SK-N-SH (cell line): ENCODE results near the gene EGFL8. TPM values are rescaled to one million over a fixed set of nuclear protein-coding genes. Genes with fewer than 3 reads are reported as not detected.

Experiments
- CTCF ChIA-PET: fragments of 300-600, 350-600 bp; formaldehyde crosslinking; extraction: SDS; loops from one replicate; lab custom pipeline; 2021; lab: Yijun Ruan, JAX
- POLR2A ChIA-PET: fragments of 350-600 bp; sonication (Branson Sonifier 250); formaldehyde crosslinking; extraction: SDS; loops from one replicate; lab custom pipeline; 2020; ENCODE audit warnings: antibody characterized with exemption, inconsistent platforms; lab: Yijun Ruan, JAX
- DNase-seq: peaks from one replicate; pipeline ENCODE4 v3.0.0; 2012
- H2AFZ ChIP-seq: fragments of 200-600 bp; sonication (generic); 2 replicates; pipeline ENCODE4 v1.8.1; 2016; ENCODE audit warnings: antibody characterized with exemption, mild to moderate bottlenecking, low read depth
- H3F3A ChIP-seq: fragments of 200-600 bp; sonication (generic); replicated peaks from 2 replicates; pipeline ENCODE3; 2016; ENCODE audit warnings: antibody characterized with exemption, mild to moderate bottlenecking; ENCODE audit not compliant: insufficient read depth
- H3K27ac ChIP-seq, 2 experiments: fragments of 200-500 bp in 1 of 2; fragments of 200-600 bp in 1 of 2; sonication (Bioruptor generic) in 1 of 2; sonication (generic), shearing (Covaris generic) in 1 of 2; 2 replicates each; pipeline versions ENCODE4 v1.5.1 to v1.6.1; 2014 to 2016; ENCODE audit warnings: low read depth in 2 of 2, inconsistent platforms in 1 of 2, low read length in 1 of 2, mild to moderate bottlenecking in 1 of 2, mixed read lengths in 1 of 2
- H3K27me3 ChIP-seq: fragments of 200-600 bp; sonication (generic), shearing (Covaris generic); 2 replicates; pipeline ENCODE4 v1.6.1; 2016; ENCODE audit warnings: mixed run types; ENCODE audit not compliant: insufficient read depth
- H3K36me3 ChIP-seq, 2 experiments: fragments of 200-500 bp in 1 of 2; fragments of 200-600 bp in 1 of 2; sonication (Bioruptor generic) in 1 of 2; sonication (generic) in 1 of 2; replicated peaks in 1 of 2; 2 replicates each; pipeline versions ENCODE3 to v1.5.1; 2014 to 2016; ENCODE audit warnings: low read length in 1 of 2, mild to moderate bottlenecking in 1 of 2; ENCODE audit not compliant: insufficient read depth in 2 of 2, control insufficient read depth in 1 of 2
- H3K4me1 ChIP-seq, 2 experiments: fragments of 200-500 bp in 1 of 2; fragments of 200-600 bp in 1 of 2; sonication (Bioruptor generic) in 1 of 2; sonication (generic), shearing (Covaris generic) in 1 of 2; 2 replicates each; pipeline versions ENCODE4 v1.5.1 to v1.6.1; 2014 to 2016; ENCODE audit warnings: low read depth in 1 of 2, low read length in 1 of 2, mixed run types in 1 of 2; ENCODE audit not compliant: insufficient read depth in 2 of 2, control insufficient read depth in 1 of 2
- H3K4me2 ChIP-seq: fragments of 200-600 bp; sonication (generic), shearing (Covaris generic); 2 replicates; pipeline ENCODE4 v1.6.1; 2017; ENCODE audit warnings: mixed run types
- H3K4me3 ChIP-seq, 2 experiments: fragments of 200-500 bp in 1 of 2; fragments of 200-600 bp in 1 of 2; sonication (Bioruptor generic) in 1 of 2; sonication (generic), shearing (Covaris generic) in 1 of 2; 2 replicates each; pipeline versions ENCODE4 v1.5.1 to v1.8.1; 2014 to 2016; ENCODE audit warnings: low read depth in 2 of 2, inconsistent platforms in 1 of 2, low read length in 1 of 2, mild to moderate bottlenecking in 1 of 2, mixed read lengths in 1 of 2, moderate library complexity in 1 of 2
- H3K79me2 ChIP-seq: fragments of 200-600 bp; sonication (generic); 2 replicates; pipeline ENCODE4 v1.8.1; 2017; ENCODE audit warnings: mild to moderate bottlenecking; ENCODE audit not compliant: insufficient read depth
- H3K9ac ChIP-seq: fragments of 200-600 bp; sonication (generic); 2 replicates; pipeline ENCODE4 v1.6.1; 2017; ENCODE audit warnings: mixed run types
- H3K9me2 ChIP-seq: fragments of 200-600 bp; sonication (generic); 2 replicates; pipeline ENCODE4 v1.6.1; 2017; ENCODE audit warnings: mixed run types
- H3K9me3 ChIP-seq: fragments of 200-600 bp; sonication (generic); 2 replicates; pipeline ENCODE4 v1.6.1; 2017; ENCODE audit warnings: mixed run types, mild to moderate bottlenecking, moderate library complexity
- H4K20me1 ChIP-seq: fragments of 200-600 bp; sonication (generic); 2 replicates; pipeline ENCODE4 v1.6.1; 2017; ENCODE audit warnings: mild to moderate bottlenecking, mixed run types; ENCODE audit not compliant: insufficient read depth
- GATA2 ChIP-seq: sonication (generic); formaldehyde crosslinking; IDR thresholded peaks from 2 replicates; pipeline ENCODE4 v1.5.0; 2020; ENCODE audit warnings: mild to moderate bottlenecking, missing genetic modification reagents
- MEF2A ChIP-seq: IDR thresholded peaks from 2 replicates; pipeline ENCODE4 v1.4.0; 2012; ENCODE audit warnings: low read depth, borderline replicate concordance
- REST ChIP-seq: IDR thresholded peaks from 2 replicates; pipeline ENCODE4 v1.6.1; 2012; ENCODE audit warnings: mild to moderate bottlenecking, low read depth, low read length, moderate library complexity
- YY1 ChIP-seq: IDR thresholded peaks from 2 replicates; pipeline ENCODE4 v1.4.0; 2012; ENCODE audit warnings: low read depth, mild to moderate bottlenecking
- ZBTB33 ChIP-seq: IDR thresholded peaks from 2 replicates; pipeline ENCODE4 v1.4.0; 2012; ENCODE audit warnings: low read depth, borderline replicate concordance
- WGBS: methylation state at CpG from one replicate; pipeline ENCODE4 v1.1.6; 2017; ENCODE audit warnings: low lambda C conversion rate; 5-methylcytosine and 5-hydroxymethylcytosine counted together
- polyA plus RNA-seq, 3 experiments: library from polyadenylated mRNA; depleted of rRNA; stranded (reverse); fragments of >200 nt; gene quantifications; 2 replicates each; pipeline ENCODE4 v1.2.3, GENCODE V29; 2012
- TF ChIP-seq, protein P1 (sequence below): IDR thresholded peaks from 2 replicates; pipeline ENCODE4 v1.4.0; 2012; ENCODE audit warnings: low read depth

EGFL8 gene
- polyA plus RNA-seq, 1 of the 3 experiments (the other 2 are of a cell fraction), result 7.7 TPM

- TF ChIP-seq REST (no peak), YY1 (no peak)
- TF ChIP-seq, protein P1, sequence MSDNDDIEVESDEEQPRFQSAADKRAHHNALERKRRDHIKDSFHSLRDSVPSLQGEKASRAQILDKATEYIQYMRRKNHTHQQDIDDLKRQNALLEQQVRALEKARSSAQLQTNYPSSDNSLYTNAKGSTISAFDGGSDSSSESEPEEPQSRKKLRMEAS, result no peak
These were observed 47.8 kb downstream of the EGFL8 start (continued) for GRCh38 chr6:32212076-32212760.

DNA sequence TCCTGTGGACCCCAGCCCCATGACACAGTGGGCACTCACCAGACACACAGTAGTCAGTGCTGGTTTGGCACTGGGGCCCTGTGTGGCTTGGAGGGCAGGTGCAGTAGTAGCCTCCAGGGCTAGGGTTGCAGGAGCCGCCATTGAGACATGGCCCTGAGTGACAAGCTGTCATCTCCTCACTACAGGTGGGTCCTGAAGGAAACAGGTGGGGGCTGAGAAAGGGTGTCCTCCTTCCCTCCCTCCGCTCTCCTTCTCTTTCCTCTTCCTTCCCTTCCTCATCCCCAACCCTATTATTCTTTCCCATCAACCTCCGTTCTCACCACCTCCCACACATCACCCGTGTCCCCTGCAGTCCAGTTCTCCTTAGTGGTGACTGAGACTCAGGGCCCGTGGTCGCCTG, 49.3 kb downstream of the EGFL8 start:
- no peak overlapping the region for H3K4me2 ChIP-seq
- no peaks in the 10 kb centered on the region for H4K20me1 ChIP-seq
- H3K79me2 ChIP-seq, result no peaks in the 10 kb centered on the region
- no peak overlapping the region for H3K27ac ChIP-seq
- H3K9me2 ChIP-seq, result no peaks in the 10 kb centered on the region
- H3K4me3 ChIP-seq, result no peak overlapping the region
- no peaks in the 10 kb centered on the region for H3K36me3 ChIP-seq
- H2AFZ ChIP-seq, result no peak overlapping the region
- POLR2A ChIA-PET, result no interaction called here
- WGBS, result 17% methylated on average over 6 of the region's 6 CpGs
- H3K9me3 ChIP-seq, result no peaks in the 10 kb centered on the region
- H3F3A ChIP-seq, result no peaks in the 10 kb centered on the region
- peaks cover 81% of the 10 kb centered on the region for H3K27me3 ChIP-seq
- CTCF ChIA-PET, result interaction anchor here (0.8 kb wide), 1 partner anchor 14 kb away, joined by 3 read pairs; no protein-coding TSS in a partner anchor
- TF ChIP-seq GATA2 (CRISPR knock-in tag) (no peak), ZBTB33 (no peak), MEF2A (no peak)
- no peak for DNase-seq
- H3K9ac ChIP-seq, result no peak overlapping the region
- H3K4me1 ChIP-seq, result no peaks in the 10 kb centered on the region

- H2AFZ ChIP-seq, result no peak overlapping the region
- H3K27ac ChIP-seq, result no peak overlapping the region
- no peak overlapping the region for H3K9ac ChIP-seq
- H3K4me2 ChIP-seq, result no peak overlapping the region
- 10% methylated on average over 3 of the region's 3 CpGs for WGBS
- H3K4me3 ChIP-seq, result no peak overlapping the region
- no peak for DNase-seq
- H3K9me2 ChIP-seq, result no peaks in the 10 kb centered on the region
- no peaks in the 10 kb centered on the region for H3F3A ChIP-seq
- no peaks in the 10 kb centered on the region for H3K79me2 ChIP-seq
- H3K27me3 ChIP-seq, result peaks cover 82% of the 10 kb centered on the region
- POLR2A ChIA-PET, result no interaction called here
- CTCF ChIA-PET, result no interaction called here
- no peaks in the 10 kb centered on the region for H4K20me1 ChIP-seq
- no peak for TF ChIP-seq ZBTB33
- no peaks in the 10 kb centered on the region for H3K4me1 ChIP-seq
- H3K9me3 ChIP-seq, result no peaks in the 10 kb centered on the region
- no peaks in the 10 kb centered on the region for H3K36me3 ChIP-seq
These were observed 49.7 kb downstream of the EGFL8 start for GRCh38 chr6:32214126-32214525.
